ENCODE measurements around the gene UCN3.

DNA sequence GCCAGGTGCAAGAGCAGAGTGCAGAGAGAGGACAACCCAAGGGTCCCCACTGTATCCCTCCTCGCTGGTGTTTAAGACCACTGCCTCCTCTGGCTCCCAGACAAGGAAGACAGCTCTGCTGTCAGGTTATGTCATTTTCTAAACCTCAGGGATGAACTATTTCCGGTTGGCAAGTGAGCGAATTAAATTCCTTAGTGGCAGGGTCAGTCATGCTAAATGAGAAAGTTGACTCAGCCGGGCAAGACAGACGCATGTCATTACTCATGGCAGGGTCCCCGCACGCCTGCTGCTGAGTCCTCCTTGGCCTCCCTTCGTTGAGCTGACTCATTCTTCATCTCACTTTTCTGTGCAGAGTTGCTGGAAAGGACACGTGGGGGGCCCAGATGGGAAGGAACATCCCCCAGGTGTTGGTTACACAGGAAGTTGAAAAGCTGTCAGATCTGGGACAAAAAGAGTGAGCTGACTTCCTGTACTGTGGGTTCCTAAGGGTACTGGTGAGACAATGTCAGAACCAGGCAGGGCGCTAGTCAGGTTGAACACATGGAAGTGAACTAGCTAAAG, 47.1 kb upstream of the UCN3 start:
- TF ChIP-seq POLR2A (IDR thresholded peaks at IDR 0.05; ENCODE audit: low read depth, low read length) (no peak), POLR2AphosphoS5 (IDR thresholded peaks at IDR 0.05; ENCODE audit: low read depth, low read length) (no peak), TAF1 (IDR thresholded peaks at IDR 0.05; ENCODE audit: low read depth, low read length) (no peak), SPI1 (IDR thresholded peaks at IDR 0.05; ENCODE audit: low read depth, low read length) (no peak), PAX5 (IDR thresholded peaks at IDR 0.05; ENCODE audit: insufficient read depth, low read length, severe bottlenecking) (no peak)
